Sigmoid colon (tissue), 3 donors: Measurements from ENCODE around the gene PCDHGB2.

Experiments
- POLR2A ChIP-seq, 2 donors: fragments of 450-650 bp; IDR thresholded peaks; one replicate each; pipeline ENCODE4 v1.6.1; 2016; ENCODE audit warnings: antibody characterized with exemption in 2 of 2, mild to moderate bottlenecking in 2 of 2, moderate library complexity in 2 of 2
- TF ChIP-seq, protein P1 (sequence below), 4 experiments: fragments of 450-650 bp in 3 of 4; fragments of 200-600 bp in 1 of 4; IDR thresholded peaks; one replicate each; pipeline ENCODE4 v1.5.1; 2016 to 2019; ENCODE audit warnings: antibody characterized with exemption in 4 of 4, mild to moderate bottlenecking in 3 of 4, moderate library complexity in 2 of 4

GRCh38 chr5:141399555-141400258 is 39.9 kb downstream of the PCDHGB2 start:
- TF ChIP-seq, protein P1, sequence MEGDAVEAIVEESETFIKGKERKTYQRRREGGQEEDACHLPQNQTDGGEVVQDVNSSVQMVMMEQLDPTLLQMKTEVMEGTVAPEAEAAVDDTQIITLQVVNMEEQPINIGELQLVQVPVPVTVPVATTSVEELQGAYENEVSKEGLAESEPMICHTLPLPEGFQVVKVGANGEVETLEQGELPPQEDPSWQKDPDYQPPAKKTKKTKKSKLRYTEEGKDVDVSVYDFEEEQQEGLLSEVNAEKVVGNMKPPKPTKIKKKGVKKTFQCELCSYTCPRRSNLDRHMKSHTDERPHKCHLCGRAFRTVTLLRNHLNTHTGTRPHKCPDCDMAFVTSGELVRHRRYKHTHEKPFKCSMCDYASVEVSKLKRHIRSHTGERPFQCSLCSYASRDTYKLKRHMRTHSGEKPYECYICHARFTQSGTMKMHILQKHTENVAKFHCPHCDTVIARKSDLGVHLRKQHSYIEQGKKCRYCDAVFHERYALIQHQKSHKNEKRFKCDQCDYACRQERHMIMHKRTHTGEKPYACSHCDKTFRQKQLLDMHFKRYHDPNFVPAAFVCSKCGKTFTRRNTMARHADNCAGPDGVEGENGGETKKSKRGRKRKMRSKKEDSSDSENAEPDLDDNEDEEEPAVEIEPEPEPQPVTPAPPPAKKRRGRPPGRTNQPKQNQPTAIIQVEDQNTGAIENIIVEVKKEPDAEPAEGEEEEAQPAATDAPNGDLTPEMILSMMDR (IDR thresholded peaks at IDR 0.05): no peak
- no peak for TF ChIP-seq POLR2A (IDR thresholded peaks at IDR 0.05)
